Common myeloid progenitor, CD34-positive (primary cell): Measurements from ENCODE around the gene PHLDA3.

Experiments
- CTCF ChIA-PET: fragments of 350-600 bp; sonication (Branson Sonifier 250); formaldehyde crosslinking; loops from one replicate; lab custom pipeline; 2021; ENCODE audit warnings: antibody characterized with exemption; lab: Charles Lee
- POLR2A ChIA-PET: fragments of 350-600 bp; sonication (Branson Sonifier 250); formaldehyde crosslinking; loops from one replicate; lab custom pipeline; 2021; ENCODE audit warnings: antibody characterized with exemption; lab: Charles Lee
- DNase-seq, 3 donors: peaks; one replicate each; pipeline versions ENCODE4 v3.0.0 to v3.0.0-alpha.2; 2013
- H3K27ac ChIP-seq, 2 experiments: 1 replicate in 1 of 2; 2 replicates in 1 of 2; pipeline ENCODE4 v1.7.0; 2013; ENCODE audit warnings: inconsistent platforms in 2 of 2, low read length in 2 of 2, mild to moderate bottlenecking in 2 of 2, low read depth in 1 of 2, moderate library complexity in 1 of 2; ENCODE audit not compliant: severe bottlenecking in 2 of 2, insufficient read depth in 1 of 2, poor library complexity in 1 of 2
- H3K27me3 ChIP-seq, 5 experiments: replicated peaks in 2 of 5; 1 replicate in 3 of 5; 2 replicates in 2 of 5; pipeline versions ENCODE4 v1.6.1 to v1.7.0; 2013; ENCODE audit warnings: low read length in 4 of 5, mild to moderate bottlenecking in 2 of 5, moderate library complexity in 2 of 5, inconsistent platforms in 1 of 5; ENCODE audit not compliant: insufficient read depth in 5 of 5, control insufficient read depth in 4 of 5
- H3K36me3 ChIP-seq, 4 experiments: 1 replicate in 2 of 4; 2 replicates in 2 of 4; pipeline versions ENCODE4 v1.6.1 to v1.7.0; 2013; ENCODE audit warnings: low read length in 3 of 4, control low read depth in 1 of 4, mild to moderate bottlenecking in 1 of 4; ENCODE audit not compliant: control insufficient read depth in 4 of 4, insufficient read depth in 4 of 4
- H3K4me1 ChIP-seq, 4 experiments: 1 replicate in 3 of 4; 2 replicates in 1 of 4; pipeline versions ENCODE4 v1.6.1 to v1.7.1; 2013; ENCODE audit warnings: low read length in 3 of 4, mild to moderate bottlenecking in 3 of 4, control low read depth in 1 of 4, inconsistent platforms in 1 of 4, moderate library complexity in 1 of 4; ENCODE audit not compliant: control insufficient read depth in 4 of 4, insufficient read depth in 4 of 4; ENCODE audit errors: control extremely low read depth in 1 of 4
- H3K4me3 ChIP-seq, 7 experiments: 1 replicate in 4 of 7; 2 replicates in 3 of 7; pipeline versions ENCODE4 v1.5.1 to v1.7.0; 2013; ENCODE audit warnings: mild to moderate bottlenecking in 7 of 7, low read length in 6 of 7, moderate library complexity in 6 of 7, inconsistent platforms in 2 of 7, low read depth in 2 of 7, control low read depth in 1 of 7; ENCODE audit not compliant: insufficient read depth in 4 of 7, control insufficient read depth in 1 of 7; ENCODE audit errors: extremely low read depth in 1 of 7
- H3K9me3 ChIP-seq, 5 experiments: 1 replicate in 4 of 5; 2 replicates in 1 of 5; pipeline versions ENCODE4 v1.6.1 to v1.7.1; 2013; ENCODE audit warnings: low read length in 4 of 5, mild to moderate bottlenecking in 2 of 5, inconsistent platforms in 1 of 5, low read depth in 1 of 5, moderate library complexity in 1 of 5; ENCODE audit not compliant: control insufficient read depth in 4 of 5, insufficient read depth in 2 of 5; ENCODE audit errors: control extremely low read depth in 1 of 5
- WGBS: methylation state at CpG from one replicate; pipeline ENCODE4 v1.1.5; 2013; ENCODE audit not compliant: insufficient coverage; 5-methylcytosine and 5-hydroxymethylcytosine counted together

The PHLDA3 gene

GRCh38 chr1:201499795-201500669 lies 31.0 kb upstream of the PHLDA3 start:
- 99% methylated on average over 8 of the region's 8 CpGs for WGBS
- ChIA-PET POLR2A (no interaction called here), CTCF (interaction anchor here (0.5 to 32.1 kb wide), 4 partner anchors 8 to 302 kb away, joined by 3 to 1059 read pairs (median 534); partner anchors contain the start of gene CSRP1)
- H3K27ac ChIP-seq: no peak overlapping the region
- no peak overlapping the region for H3K4me3 ChIP-seq
- no peak for DNase-seq
- peaks cover 0 to 19% (median 10%) of the 10 kb centered on the region in 4 experiments for H3K4me1 ChIP-seq
- no peaks in the 10 kb centered on the region for H3K9me3 ChIP-seq
- no peaks in the 10 kb centered on the region for H3K27me3 ChIP-seq
- peaks cover 5 to 11% (median 8%) of the 10 kb centered on the region in 4 experiments for H3K36me3 ChIP-seq

GRCh38 chr1:201499191-201499590 lies 30.2 kb upstream of the PHLDA3 start:
- no peak for DNase-seq
- CTCF ChIA-PET: interaction anchor here (0.6 to 32.1 kb wide), 3 partner anchors 8 to 63 kb away, joined by 3 to 1059 read pairs (median 1059); partner anchors contain the start of gene CSRP1
- Histone ChIP-seq H3K27me3 (no peaks in the 10 kb centered on the region), H3K36me3 (peaks cover 5 to 11% (median 8%) of the 10 kb centered on the region in 4 experiments), H3K4me3 (no peak overlapping the region), H3K27ac (no peak overlapping the region), H3K9me3 (no peaks in the 10 kb centered on the region), H3K4me1 (peaks cover 0 to 20% (median 13%) of the 10 kb centered on the region in 4 experiments)
- WGBS: 100% methylated on average over 1 of the region's 3 CpGs
- POLR2A ChIA-PET: no interaction called here

GRCh38 chr1:201498621-201499020 lies 29.6 kb upstream of the PHLDA3 start:
- Histone ChIP-seq H3K4me1 (peaks cover 2 to 24% (median 16%) of the 10 kb centered on the region in 4 experiments), H3K9me3 (no peaks in the 10 kb centered on the region), H3K36me3 (peaks cover 5 to 11% (median 9%) of the 10 kb centered on the region in 4 experiments), H3K27ac (no peak overlapping the region), H3K4me3 (no peak overlapping the region), H3K27me3 (no peaks in the 10 kb centered on the region)
- ChIA-PET POLR2A (no interaction called here), CTCF (interaction anchor here (0.6 to 32.1 kb wide), 3 partner anchors 7 to 63 kb away, joined by 3 to 1059 read pairs (median 1059); partner anchors contain the start of gene CSRP1)
- no peak for DNase-seq
- WGBS: 98% methylated on average over 7 of the region's 8 CpGs

GRCh38 chr1:201497935-201498509 lies 29.0 kb upstream of the PHLDA3 start:
- Histone ChIP-seq H3K9me3 (no peaks in the 10 kb centered on the region), H3K36me3 (peaks cover 6 to 12% (median 12%) of the 10 kb centered on the region in 4 experiments), H3K4me3 (no peak overlapping the region), H3K27me3 (no peaks in the 10 kb centered on the region), H3K27ac (no peak overlapping the region), H3K4me1 (peaks cover 3 to 26% (median 14%) of the 10 kb centered on the region in 4 experiments)
- CTCF ChIA-PET: interaction anchor here (29.7 to 32.1 kb wide), 2 partner anchors 7 to 10 kb away, joined by 1059 read pairs; partner anchors contain the start of gene CSRP1
- POLR2A ChIA-PET: no interaction called here
- no peak for DNase-seq
- 96% methylated on average over 11 of the region's 16 CpGs for WGBS

GRCh38 chr1:201496296-201496690 lies 27.3 kb upstream of the PHLDA3 start:
- Histone ChIP-seq H3K27me3 (no peaks in the 10 kb centered on the region), H3K9me3 (no peaks in the 10 kb centered on the region), H3K36me3 (peaks cover 8 to 18% (median 15%) of the 10 kb centered on the region in 4 experiments), H3K4me3 (no peak overlapping the region), H3K4me1 (peaks cover 3 to 26% (median 16%) of the 10 kb centered on the region in 4 experiments), H3K27ac (no peak overlapping the region)
- WGBS: 96% methylated on average over 7 of the region's 8 CpGs
- ChIA-PET POLR2A (no interaction called here), CTCF (interaction anchor here (1.2 to 32.1 kb wide), 3 partner anchors 5 to 48 kb away, joined by 3 to 1059 read pairs (median 1059); partner anchors contain the start of gene CSRP1)
- no peak for DNase-seq

GRCh38 chr1:201495551-201496295 lies 26.7 kb upstream of the PHLDA3 start:
- POLR2A ChIA-PET: no interaction called here

More at GRCh38 chr1:201495551-201496295, 26.7 kb upstream of the PHLDA3 start:
- H3K9me3 ChIP-seq: no peaks in the 10 kb centered on the region
- H3K27me3 ChIP-seq: no peaks in the 10 kb centered on the region
- peaks cover 7 to 30% (median 21%) of the 10 kb centered on the region in 4 experiments for H3K4me1 ChIP-seq
- no peak for DNase-seq
- H3K27ac ChIP-seq: no peak overlapping the region
- CTCF ChIA-PET: interaction anchor here (29.7 to 32.1 kb wide), 2 partner anchors 4 to 13 kb away, joined by 1059 read pairs; partner anchors contain the start of gene CSRP1
- WGBS: 91% methylated on average over 7 of the region's 11 CpGs
- H3K36me3 ChIP-seq: peaks cover 8 to 18% (median 15%) of the 10 kb centered on the region in 4 experiments
- no peak overlapping the region for H3K4me3 ChIP-seq
